HG02763 (cell line): ENCODE data around the gene ZRANB3.
"Not testable (repeated sequence)": the region's sequence is repeated elsewhere in the genome, so short reads cannot be mapped to it uniquely, and the experiment has no call there.

Experiments
- ATAC-seq: cut with Tn5 transposase; IDR thresholded peaks from one replicate; pipeline ENCODE4 v1.9.1; 2021; ENCODE audit warnings: mild to moderate bottlenecking, moderate library complexity; ENCODE audit not compliant: unreplicated experiment

ZRANB3 gene

GRCh38 chr2:135089597-135089996 lies 441.4 kb downstream of the ZRANB3 start:
- ATAC-seq, result not testable (repeated sequence)
